Thyroid gland (tissue), 4 donors: ENCODE data around the gene LDLRAD4.

Source experiments
- POLR2A ChIP-seq, 2 donors: fragments of 450-650 bp; IDR thresholded peaks; one replicate each; pipeline ENCODE4 v1.6.1; 2017; ENCODE audit warnings: antibody characterized with exemption in 2 of 2, mild to moderate bottlenecking in 2 of 2, moderate library complexity in 1 of 2
- TF ChIP-seq, protein P1 (sequence below), 6 experiments: fragments of 200-600 bp in 3 of 6; fragments of 450-650 bp in 3 of 6; sonication (generic) in 3 of 6; IDR thresholded peaks; one replicate each; pipeline ENCODE4 v1.5.1; 2016 to 2019; ENCODE audit warnings: antibody characterized with exemption in 6 of 6, mild to moderate bottlenecking in 2 of 6, inconsistent platforms in 1 of 6, moderate library complexity in 1 of 6

DNA sequence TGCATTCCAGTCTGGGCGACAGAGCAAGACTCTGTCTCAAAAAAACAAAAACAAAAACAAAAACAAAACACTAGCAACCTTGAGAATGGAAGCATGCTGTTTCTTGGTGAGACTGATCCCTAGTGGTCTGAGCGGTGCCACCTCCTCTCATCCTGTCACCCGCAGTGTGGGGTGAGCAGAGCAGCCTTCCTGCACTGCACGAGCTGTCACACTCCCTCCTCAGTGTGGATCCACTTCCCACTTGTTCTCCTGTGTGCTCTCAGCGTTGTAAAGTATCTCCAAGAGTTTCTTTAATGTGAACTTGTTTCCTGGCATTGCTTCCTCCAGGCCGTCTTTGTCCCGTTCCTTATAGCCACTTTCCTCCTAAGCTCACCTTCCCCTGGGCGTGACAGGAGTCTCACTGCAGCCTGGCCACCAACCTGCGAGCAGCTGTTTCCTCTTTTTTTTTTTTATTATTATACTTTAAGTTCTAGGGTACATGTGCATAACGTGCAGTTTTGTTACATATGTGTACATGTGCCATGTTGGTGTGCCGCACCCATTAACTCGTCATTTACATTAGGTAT is 287.3 kb downstream of the LDLRAD4 start:
- TF ChIP-seq, protein P1, sequence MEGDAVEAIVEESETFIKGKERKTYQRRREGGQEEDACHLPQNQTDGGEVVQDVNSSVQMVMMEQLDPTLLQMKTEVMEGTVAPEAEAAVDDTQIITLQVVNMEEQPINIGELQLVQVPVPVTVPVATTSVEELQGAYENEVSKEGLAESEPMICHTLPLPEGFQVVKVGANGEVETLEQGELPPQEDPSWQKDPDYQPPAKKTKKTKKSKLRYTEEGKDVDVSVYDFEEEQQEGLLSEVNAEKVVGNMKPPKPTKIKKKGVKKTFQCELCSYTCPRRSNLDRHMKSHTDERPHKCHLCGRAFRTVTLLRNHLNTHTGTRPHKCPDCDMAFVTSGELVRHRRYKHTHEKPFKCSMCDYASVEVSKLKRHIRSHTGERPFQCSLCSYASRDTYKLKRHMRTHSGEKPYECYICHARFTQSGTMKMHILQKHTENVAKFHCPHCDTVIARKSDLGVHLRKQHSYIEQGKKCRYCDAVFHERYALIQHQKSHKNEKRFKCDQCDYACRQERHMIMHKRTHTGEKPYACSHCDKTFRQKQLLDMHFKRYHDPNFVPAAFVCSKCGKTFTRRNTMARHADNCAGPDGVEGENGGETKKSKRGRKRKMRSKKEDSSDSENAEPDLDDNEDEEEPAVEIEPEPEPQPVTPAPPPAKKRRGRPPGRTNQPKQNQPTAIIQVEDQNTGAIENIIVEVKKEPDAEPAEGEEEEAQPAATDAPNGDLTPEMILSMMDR (IDR thresholded peaks at IDR 0.05), result no peak
- no peak for TF ChIP-seq POLR2A (IDR thresholded peaks at IDR 0.05)
